ENCODE data around the gene KDM6B.
A peak's percentile ranks its signal among the peaks of the same experiment; 100 is the strongest.

KDM6B gene

DNA sequence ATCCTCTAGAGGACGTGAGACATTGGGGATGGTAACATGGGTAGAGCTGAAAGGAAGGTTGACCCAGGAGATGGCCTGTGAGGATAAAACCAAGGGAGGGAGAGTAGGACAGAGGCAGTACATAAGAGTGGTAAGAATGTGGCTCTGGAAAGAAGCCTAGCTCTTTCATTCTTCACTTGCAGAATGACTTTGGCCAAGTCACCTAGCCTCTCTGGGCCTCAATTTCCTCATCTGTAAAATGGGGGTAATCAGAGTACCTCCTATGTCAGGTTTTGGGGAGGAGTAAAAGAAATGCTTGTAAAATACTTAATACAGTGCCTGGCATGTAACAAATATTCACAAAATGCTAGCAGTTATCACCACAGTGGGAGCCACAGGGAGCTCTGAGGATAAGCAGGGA, 6.9 kb downstream of the KDM6B start:
- H3K4me3 ChIP-seq (ENCODE audit: low read depth, low read length): peak overlapping the region; percentile 88
- DNase-seq (ENCODE audit: low read depth): no peak
- TF ChIP-seq, protein P1, sequence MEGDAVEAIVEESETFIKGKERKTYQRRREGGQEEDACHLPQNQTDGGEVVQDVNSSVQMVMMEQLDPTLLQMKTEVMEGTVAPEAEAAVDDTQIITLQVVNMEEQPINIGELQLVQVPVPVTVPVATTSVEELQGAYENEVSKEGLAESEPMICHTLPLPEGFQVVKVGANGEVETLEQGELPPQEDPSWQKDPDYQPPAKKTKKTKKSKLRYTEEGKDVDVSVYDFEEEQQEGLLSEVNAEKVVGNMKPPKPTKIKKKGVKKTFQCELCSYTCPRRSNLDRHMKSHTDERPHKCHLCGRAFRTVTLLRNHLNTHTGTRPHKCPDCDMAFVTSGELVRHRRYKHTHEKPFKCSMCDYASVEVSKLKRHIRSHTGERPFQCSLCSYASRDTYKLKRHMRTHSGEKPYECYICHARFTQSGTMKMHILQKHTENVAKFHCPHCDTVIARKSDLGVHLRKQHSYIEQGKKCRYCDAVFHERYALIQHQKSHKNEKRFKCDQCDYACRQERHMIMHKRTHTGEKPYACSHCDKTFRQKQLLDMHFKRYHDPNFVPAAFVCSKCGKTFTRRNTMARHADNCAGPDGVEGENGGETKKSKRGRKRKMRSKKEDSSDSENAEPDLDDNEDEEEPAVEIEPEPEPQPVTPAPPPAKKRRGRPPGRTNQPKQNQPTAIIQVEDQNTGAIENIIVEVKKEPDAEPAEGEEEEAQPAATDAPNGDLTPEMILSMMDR (IDR thresholded peaks at IDR 0.05; ENCODE audit: control insufficient read depth, extremely low read depth, insufficient read depth): no peak

DNA sequence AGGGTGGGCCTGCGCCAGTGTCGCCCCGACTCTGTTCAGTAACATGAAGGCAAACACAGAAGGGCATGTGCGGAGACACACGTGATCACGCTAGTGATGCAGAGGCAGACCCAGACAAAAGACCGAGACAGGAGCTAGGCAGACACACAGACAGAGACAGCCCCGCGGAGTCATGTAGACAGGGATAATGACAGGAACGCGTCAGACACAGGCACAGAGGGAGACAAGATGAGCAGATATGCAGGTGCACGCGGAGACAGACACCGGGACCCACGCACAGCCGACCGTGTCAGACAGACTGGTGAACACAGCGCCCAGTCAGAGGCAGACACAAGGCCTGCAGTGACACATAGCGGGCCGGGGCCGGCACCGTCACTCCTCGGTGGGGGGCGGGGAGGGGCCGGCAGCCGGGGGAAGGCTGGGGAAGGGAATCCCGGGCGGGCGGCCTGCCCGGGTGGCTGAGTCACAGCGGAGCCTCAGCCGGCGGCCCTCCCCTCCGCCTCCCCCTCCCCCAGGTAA, 7.4 kb downstream of the KDM6B start:
- peak overlapping the region; percentile 88 for H3K4me3 ChIP-seq (ENCODE audit: low read depth, low read length)
- DNase-seq (ENCODE audit: low read depth): no peak
- TF ChIP-seq, protein P1 (IDR thresholded peaks at IDR 0.05; ENCODE audit: control insufficient read depth, extremely low read depth, insufficient read depth): peak; percentile 23; the same call in 1 of the 2 replicates

DNA sequence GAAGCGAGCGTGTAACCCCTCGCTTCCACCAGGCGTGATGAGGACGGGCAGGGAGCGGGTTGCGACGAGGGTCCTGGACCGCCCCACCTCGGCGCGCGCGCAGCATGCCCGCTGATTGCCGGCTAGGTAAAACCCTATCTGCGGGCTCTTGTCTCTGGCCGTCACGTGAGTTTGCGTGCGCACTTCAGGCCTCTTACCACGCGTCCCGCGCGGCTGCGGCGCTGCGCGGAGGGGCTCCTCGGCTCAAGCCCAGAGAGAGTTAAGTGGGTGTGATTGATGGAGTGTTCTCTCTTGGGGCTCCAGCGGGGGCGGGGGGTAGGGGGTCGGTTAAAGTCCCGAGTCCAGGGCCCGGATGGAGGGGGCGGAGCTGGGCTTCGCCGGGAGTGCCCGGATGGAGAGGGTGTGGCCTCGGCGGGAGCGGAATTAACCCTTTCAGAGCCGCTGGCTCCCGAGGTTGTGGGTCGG, 7.9 kb downstream of the KDM6B start:
- TF ChIP-seq, protein P1 (IDR thresholded peaks at IDR 0.05; ENCODE audit: control insufficient read depth, extremely low read depth, insufficient read depth): no peak

DNA sequence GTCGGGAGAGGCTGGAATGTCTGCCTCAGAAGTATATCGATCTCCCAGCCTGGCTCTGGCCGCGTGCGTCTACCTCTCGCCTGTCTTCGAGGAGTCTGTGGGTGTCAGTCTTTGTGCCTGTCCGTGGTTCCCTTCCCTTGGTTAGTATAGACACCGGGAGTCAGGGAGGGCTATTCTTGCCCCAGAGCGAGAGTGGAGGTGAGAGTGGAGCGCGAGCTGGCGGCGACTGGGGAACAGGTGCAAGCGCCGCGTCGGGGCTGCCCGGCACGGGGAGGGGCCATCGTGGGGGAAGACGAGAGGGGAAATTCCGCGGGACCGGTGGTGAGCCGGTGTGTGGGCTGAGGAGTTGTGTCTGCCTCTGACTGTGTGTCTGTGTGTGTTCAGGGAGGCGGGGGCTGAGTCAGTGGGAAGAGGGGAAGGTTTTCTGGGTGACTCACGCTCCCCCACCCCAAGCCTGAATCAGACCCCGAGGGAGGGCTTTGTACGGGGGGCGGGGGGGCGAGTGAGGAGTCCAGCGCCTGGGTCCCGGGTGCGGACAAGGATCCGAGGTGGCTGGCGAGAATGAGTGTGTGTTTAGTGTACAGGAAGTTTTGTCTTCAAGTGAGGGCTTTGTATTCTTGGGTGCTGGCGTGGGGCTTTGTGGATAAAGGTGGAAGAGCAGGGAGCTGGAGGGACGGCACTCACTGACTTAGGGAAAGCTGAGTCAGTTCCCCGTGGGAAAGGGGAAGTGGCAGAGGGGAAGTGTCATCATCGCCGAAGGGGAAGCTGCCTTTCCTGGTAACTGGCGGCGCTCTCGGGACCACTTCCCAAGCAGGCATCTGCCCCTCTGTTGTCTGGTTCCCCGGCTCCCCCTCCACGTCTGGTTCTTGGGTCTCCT, 8.6 kb downstream of the KDM6B start:
- TF ChIP-seq, protein P1 (IDR thresholded peaks at IDR 0.05; ENCODE audit: control insufficient read depth, extremely low read depth, insufficient read depth): no peak
- no peak for DNase-seq (ENCODE audit: low read depth)

More for the DNA sequence above, 7.9 kb downstream of the KDM6B start:
- H3K4me3 ChIP-seq (ENCODE audit: low read depth, low read length): peak overlapping the region; percentile 88
- no peak for DNase-seq (ENCODE audit: low read depth)

DNA sequence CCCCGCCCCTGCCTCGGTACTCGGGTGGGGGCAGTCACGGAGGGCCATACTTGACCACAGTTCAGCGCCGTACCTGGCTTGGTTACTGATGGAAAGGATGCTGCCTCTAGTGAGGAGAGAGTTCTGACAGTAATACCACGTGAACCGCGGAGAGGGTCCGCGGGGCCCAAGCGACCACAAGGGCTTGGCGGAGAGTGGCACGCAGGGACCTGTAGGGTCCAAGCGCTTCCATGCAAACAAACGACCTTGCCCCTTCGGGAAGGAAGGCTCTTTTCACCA, 9.2 kb downstream of the KDM6B start:
- DNase-seq (ENCODE audit: low read depth): no peak

More for the DNA sequence above, 8.6 kb downstream of the KDM6B start:
- H3K4me3 ChIP-seq (ENCODE audit: low read depth, low read length): peak overlapping the region; percentile 88

DNA sequence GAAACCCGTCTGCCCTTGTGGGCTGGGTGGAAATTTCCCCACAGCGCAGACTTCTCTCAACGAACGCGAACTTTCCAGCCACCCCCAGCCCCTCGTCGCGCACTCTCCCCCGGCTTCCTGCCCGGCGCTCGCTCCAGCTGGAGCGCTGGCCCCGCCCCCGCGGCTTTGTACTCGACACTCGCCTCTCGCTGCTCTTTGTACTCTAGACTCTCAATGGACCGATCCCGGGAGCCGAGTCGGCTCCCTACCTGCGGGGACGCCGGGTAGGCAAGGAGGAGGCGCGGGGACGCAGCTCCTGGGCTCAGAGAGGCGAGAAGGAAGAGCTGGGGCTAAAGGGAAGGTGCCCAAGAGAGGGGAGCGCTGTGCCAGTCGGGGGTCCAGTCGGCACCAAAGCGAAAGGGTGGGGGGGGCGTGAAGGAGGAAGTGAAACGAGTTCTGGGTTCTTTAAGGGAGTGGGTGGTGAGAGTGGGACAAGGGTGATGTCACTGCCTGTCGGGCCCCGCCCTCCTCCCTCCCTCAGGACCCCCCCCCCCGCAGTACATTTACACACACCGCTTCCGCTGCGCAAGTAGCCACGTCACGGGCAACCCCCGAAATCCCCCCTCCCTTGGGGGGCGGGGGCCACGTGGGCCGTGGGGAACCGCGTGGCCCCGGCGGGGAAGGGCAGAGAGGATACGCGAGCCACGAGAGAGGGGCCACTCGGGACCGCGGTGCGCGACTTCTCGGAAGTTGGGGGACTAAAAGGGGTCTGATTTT, 9.7 kb downstream of the KDM6B start:
- peak overlapping the region; percentile 88 for H3K4me3 ChIP-seq (ENCODE audit: low read depth, low read length)
- TF ChIP-seq, protein P1 (IDR thresholded peaks at IDR 0.05; ENCODE audit: control insufficient read depth, extremely low read depth, insufficient read depth): no peak
- no peak for DNase-seq (ENCODE audit: low read depth)

More for the DNA sequence above, 9.2 kb downstream of the KDM6B start:
- peak overlapping the region; percentile 88 for H3K4me3 ChIP-seq (ENCODE audit: low read depth, low read length)
- TF ChIP-seq, protein P1 (IDR thresholded peaks at IDR 0.05; ENCODE audit: control insufficient read depth, extremely low read depth, insufficient read depth): no peak

Data from LNCaP clone FGC (cell line).